B cell (primary cell): ENCODE results near the gene CAMSAP2. TPM values are rescaled to one million over a fixed set of nuclear protein-coding genes. Genes with fewer than 3 reads are reported as not detected.

Experiments used
- ATAC-seq: fragments of 200-7000 bp; cut with Tn5 transposase; one replicate; pipeline ENCODE4 v1.10.0; 2021; ENCODE audit warnings: low read depth, mild to moderate bottlenecking, moderate number of reproducible peaks, moderate library complexity
- CTCF ChIA-PET: fragments of 350-600 bp; sonication (Branson Sonifier 250); formaldehyde crosslinking; loops from one replicate; lab custom pipeline; 2021; ENCODE audit warnings: antibody characterized with exemption, inconsistent platforms; lab: Charles Lee
- POLR2A ChIA-PET: fragments of 350-600 bp; sonication (Branson Sonifier 250); formaldehyde crosslinking; loops from one replicate; lab custom pipeline; 2021; ENCODE audit warnings: antibody characterized with exemption; lab: Charles Lee
- DNase-seq: peaks from one replicate; pipeline ENCODE4 v3.0.0; 2013
- H2AFZ ChIP-seq: 2 replicates; pipeline ENCODE4 v1.6.1; 2012; ENCODE audit warnings: mild to moderate bottlenecking, low read depth, low read length; ENCODE audit not compliant: insufficient read depth, poor library complexity, severe bottlenecking
- H3K27ac ChIP-seq, 2 donors: 1 replicate in 1 of 2; 2 replicates in 1 of 2; pipeline ENCODE4 v1.5.1; 2012 to 2013; ENCODE audit warnings: low read length in 2 of 2, mild to moderate bottlenecking in 2 of 2, moderate library complexity in 1 of 2
- H3K27me3 ChIP-seq, 4 experiments: fragments of 200-600 bp in 1 of 4; sonication (generic) in 1 of 4; replicated peaks in 1 of 4; 1 replicate in 2 of 4; 2 replicates in 2 of 4; pipeline versions ENCODE4 v1.6.1 to v1.7.0; 2013 to 2016; ENCODE audit warnings: low read length in 3 of 4, mild to moderate bottlenecking in 2 of 4, mixed read lengths in 1 of 4, moderate library complexity in 1 of 4; ENCODE audit not compliant: insufficient read depth in 4 of 4, control insufficient read depth in 3 of 4; ENCODE audit errors: control extremely low read depth in 1 of 4
- H3K36me3 ChIP-seq, 2 experiments: replicated peaks in 1 of 2; 1 replicate in 1 of 2; 2 replicates in 1 of 2; pipeline versions ENCODE4 v1.6.1 to v1.7.1; 2013; ENCODE audit warnings: low read length in 1 of 2; ENCODE audit not compliant: insufficient read depth in 2 of 2, control insufficient read depth in 1 of 2; ENCODE audit errors: control extremely low read depth in 1 of 2, extremely low read depth in 1 of 2
- H3K4me1 ChIP-seq, 2 donors: fragments of 200-600 bp in 1 of 2; sonication (generic) in 1 of 2; 1 replicate in 1 of 2; 2 replicates in 1 of 2; pipeline versions ENCODE4 v1.5.1 to v1.6.1; 2013 to 2017; ENCODE audit warnings: low read length in 2 of 2; ENCODE audit not compliant: control insufficient read depth in 2 of 2, insufficient read depth in 2 of 2
- H3K4me2 ChIP-seq: replicated peaks from 2 replicates; pipeline ENCODE3; 2012; ENCODE audit warnings: mild to moderate bottlenecking, low read depth, low read length; ENCODE audit not compliant: poor library complexity, severe bottlenecking
- H3K4me3 ChIP-seq, 5 experiments: fragments of 200-600 bp in 1 of 5; sonication (generic) in 1 of 5; 1 replicate in 3 of 5; 2 replicates in 2 of 5; pipeline versions ENCODE4 v1.5.1 to v1.7.0; 2011 to 2016; ENCODE audit warnings: low read length in 4 of 5, mild to moderate bottlenecking in 4 of 5, low read depth in 2 of 5, control low read depth in 1 of 5, moderate library complexity in 1 of 5; ENCODE audit not compliant: insufficient read depth in 1 of 5; ENCODE audit errors: control extremely low read depth in 1 of 5, extremely low read depth in 1 of 5
- H3K79me2 ChIP-seq: fragments of 200-600 bp; sonication (generic); one replicate; pipeline ENCODE4 v1.6.0; 2016; ENCODE audit warnings: low read length; ENCODE audit not compliant: control insufficient read depth, insufficient read depth
- H3K9ac ChIP-seq: fragments of 200-600 bp; sonication (generic); 2 replicates; pipeline ENCODE4 v1.6.1; 2017; ENCODE audit warnings: mild to moderate bottlenecking, low read length, moderate library complexity
- H3K9me3 ChIP-seq, 3 donors: one replicate each; pipeline versions ENCODE4 v1.6.1 to v1.7.1; 2013; ENCODE audit warnings: low read length in 2 of 3; ENCODE audit not compliant: control insufficient read depth in 2 of 3, insufficient read depth in 1 of 3; ENCODE audit errors: control extremely low read depth in 1 of 3
- H4K20me1 ChIP-seq: 2 replicates; pipeline ENCODE4 v1.6.0; 2012; ENCODE audit warnings: mild to moderate bottlenecking, low read length; ENCODE audit not compliant: insufficient read depth, control insufficient read depth, poor library complexity, severe bottlenecking
- H3K27ac Mint-ChIP-seq: one replicate; pipeline ENCODE4 v1.8.0; 2021; ENCODE audit warnings: mixed read lengths
- H3K27me3 Mint-ChIP-seq: one replicate; pipeline ENCODE4 v1.8.0; 2021; ENCODE audit warnings: mixed read lengths
- H3K4me1 Mint-ChIP-seq: one replicate; pipeline ENCODE4 v1.8.0; 2021; ENCODE audit warnings: mixed read lengths
- H3K4me3 Mint-ChIP-seq: one replicate; pipeline ENCODE4 v1.8.0; 2021; ENCODE audit warnings: mixed read lengths
- H3K9me3 Mint-ChIP-seq: one replicate; pipeline ENCODE4 v1.8.0; 2022; ENCODE audit warnings: mixed read lengths; ENCODE audit not compliant: insufficient read depth
- CTCF ChIP-seq: fragments of 200-600 bp; IDR thresholded peaks from one replicate; pipeline ENCODE4 v1.8.0; 2022; ENCODE audit warnings: antibody characterized with exemption, mild to moderate bottlenecking
- EZH2 ChIP-seq: IDR thresholded peaks from 2 replicates; pipeline ENCODE4 v1.6.1; 2012; ENCODE audit warnings: borderline replicate concordance, low read depth, mild to moderate bottlenecking, moderate library complexity, low read length; ENCODE audit not compliant: insufficient read depth, poor library complexity, severe bottlenecking
- WGBS: methylation state at CpG from one replicate; pipeline ENCODE4 v1.1.5; 2013; ENCODE audit warnings: missing lambda C conversion rate; ENCODE audit not compliant: insufficient coverage; 5-methylcytosine and 5-hydroxymethylcytosine counted together
- intact Hi-C: fragments of 100-400 bp; cut with micrococcal nuclease; formaldehyde crosslinking; loops from one replicate; pipeline ENCODE4 v1.10.0; 2022
- polyA plus RNA-seq: library from polyadenylated mRNA; depleted of rRNA; stranded (reverse); fragments of >200 nt; gene quantifications from 2 replicates; pipeline ENCODE4 v1.2.3, GENCODE V29; 2012
- total RNA-seq, 2 donors: library from RNA; stranded (reverse); fragments of 120-200 nt in 1 of 2; gene quantifications; 1 replicate in 1 of 2; 2 replicates in 1 of 2; pipeline versions ENCODE4 v1.2.3 to v1.2.4, GENCODE V29; 2013 to 2022

Gene CAMSAP2
- total and polyA plus RNA-seq, 2 donors (not counting 1 experiment from before 2014, with no cell fraction given): 0.10 to 2.1 TPM

- TF ChIP-seq EZH2: no peak
- TF ChIP-seq CTCF: no peak
- intact Hi-C loops: no loop called here
- no peak overlapping the region for H3K27ac ChIP-seq
- DNase-seq: no peak
- ATAC-seq: no peak
- H4K20me1 ChIP-seq: no peaks in the 10 kb centered on the region
- H3K4me1 ChIP-seq: no peaks in the 10 kb centered on the region
- no peak overlapping the region for H3K4me2 ChIP-seq
- no peaks in the 10 kb centered on the region for H3K9me3 ChIP-seq
- Mint-ChIP-seq H3K27ac (no peak overlapping the region), H3K4me3 (no peak overlapping the region), H3K4me1 (no peaks in the 10 kb centered on the region), H3K9me3 (no peaks in the 10 kb centered on the region), H3K27me3 (peaks cover 12% of the 10 kb centered on the region)
- no peak overlapping the region for H3K9ac ChIP-seq
- H2AFZ ChIP-seq: no peak overlapping the region
- CTCF ChIA-PET: no interaction called here
- POLR2A ChIA-PET: no interaction called here
- no peaks in the 10 kb centered on the region for H3K36me3 ChIP-seq
- no peak overlapping the region for H3K4me3 ChIP-seq
- no peaks in the 10 kb centered on the region for H3K27me3 ChIP-seq
- H3K79me2 ChIP-seq: no peaks in the 10 kb centered on the region
Measured at GRCh38 chr1:200724064-200724463, 14.6 kb upstream of the CAMSAP2 start.

- H3K4me2 ChIP-seq: no peak overlapping the region
- DNase-seq (no peak), ATAC-seq (no peak)
- no peaks in the 10 kb centered on the region for H4K20me1 ChIP-seq
- TF ChIP-seq EZH2: no peak
- no peak for TF ChIP-seq CTCF
- Mint-ChIP-seq H3K9me3 (no peaks in the 10 kb centered on the region), H3K27ac (no peak overlapping the region), H3K27me3 (peaks cover 10% of the 10 kb centered on the region), H3K4me1 (no peaks in the 10 kb centered on the region), H3K4me3 (no peak overlapping the region)
- POLR2A ChIA-PET: no interaction called here
- H3K79me2 ChIP-seq: no peaks in the 10 kb centered on the region
- H3K4me1 ChIP-seq: no peaks in the 10 kb centered on the region
- intact Hi-C loops: no loop called here
- H3K27me3 ChIP-seq: no peaks in the 10 kb centered on the region
- no peak overlapping the region for H3K9ac ChIP-seq
- no peak overlapping the region for H2AFZ ChIP-seq
- no peak overlapping the region for H3K4me3 ChIP-seq
- no CpG with 5 or more reads among the region's 2 CpGs for WGBS
- CTCF ChIA-PET: interaction anchor here (1.1 kb wide), 1 partner anchor 105 kb away, joined by 4 read pairs; no protein-coding TSS in a partner anchor
- no peaks in the 10 kb centered on the region for H3K9me3 ChIP-seq
- no peak overlapping the region for H3K27ac ChIP-seq
- no peaks in the 10 kb centered on the region for H3K36me3 ChIP-seq
Measured at GRCh38 chr1:200727257-200727656, 11.4 kb upstream of the CAMSAP2 start.
